NB4 (cell line): ENCODE measurements around the gene AXL.
"Not testable (repeated sequence)": the region's sequence is repeated elsewhere in the genome, so short reads cannot be mapped to it uniquely, and the experiment has no call there.

Experiments
- DNase-seq: peaks from one replicate; pipeline ENCODE4 v3.0.0; 2010; ENCODE audit warnings: low read depth
- H3K4me3 ChIP-seq: one replicate; pipeline ENCODE4 v1.5.1; 2011; ENCODE audit warnings: mild to moderate bottlenecking, low read depth, low read length, moderate library complexity
- CTCF ChIP-seq: IDR thresholded peaks from one replicate; pipeline ENCODE4 v1.5.1; 2012; ENCODE audit warnings: low read depth, low read length
- MAX ChIP-seq: IDR thresholded peaks from 2 replicates; pipeline ENCODE4 v1.6.1; 2011; ENCODE audit warnings: low read depth, low read length
- MYC ChIP-seq: IDR thresholded peaks from 2 replicates; pipeline ENCODE4 v1.6.1; 2011; ENCODE audit warnings: low read depth, low read length
- POLR2A ChIP-seq: IDR thresholded peaks from 2 replicates; pipeline ENCODE4 v1.6.1; 2011; ENCODE audit warnings: mild to moderate bottlenecking; ENCODE audit not compliant: insufficient read length; ENCODE audit errors: extremely low read depth

The AXL gene

GRCh38 chr19:41194157-41194552, 24.9 kb upstream of the AXL start:
- no peak for TF ChIP-seq POLR2A
- TF ChIP-seq MAX = no peak
- no peak for TF ChIP-seq MYC
- TF ChIP-seq CTCF = no peak
- no peak overlapping the region for H3K4me3 ChIP-seq
- peak; percentile 35 for DNase-seq

- no peak for TF ChIP-seq POLR2A
- no peak for TF ChIP-seq CTCF
- no peak for TF ChIP-seq MYC
- no peak for TF ChIP-seq MAX
- DNase-seq = no peak
- no peak overlapping the region for H3K4me3 ChIP-seq
Observed at GRCh38 chr19:41195675-41196497, 23.1 kb upstream of the AXL start.

GRCh38 chr19:41198559-41198958, 20.5 kb upstream of the AXL start:
- H3K4me3 ChIP-seq = no peak overlapping the region
- no peak for TF ChIP-seq CTCF
- TF ChIP-seq MYC = no peak
- TF ChIP-seq POLR2A = no peak
- no peak for TF ChIP-seq MAX
- DNase-seq = no peak

GRCh38 chr19:41203371-41203770, 15.7 kb upstream of the AXL start:
- TF ChIP-seq CTCF (no peak), MAX (no peak), MYC (no peak), POLR2A (no peak)
- no peak overlapping the region for H3K4me3 ChIP-seq
- DNase-seq = no peak

- not testable (repeated sequence) for H3K4me3 ChIP-seq
- DNase-seq = peak; percentile 81
- peak; percentile 71 for TF ChIP-seq CTCF
Observed at GRCh38 chr19:41204338-41204737, 14.7 kb upstream of the AXL start.

- no peak overlapping the region for H3K4me3 ChIP-seq
- no peak for DNase-seq
- TF ChIP-seq POLR2A (no peak), MAX (no peak), CTCF (no peak), MYC (no peak)
Observed at GRCh38 chr19:41205995-41206394, 13.0 kb upstream of the AXL start.
